AG10803 (cell line): ENCODE data around the gene GDF7.

ENCODE experiments used
- DNase-seq: peaks from one replicate; pipeline ENCODE4 v3.0.0; 2010; ENCODE audit warnings: low read depth
- H3K4me3 ChIP-seq: 2 replicates; pipeline ENCODE4 v1.5.1; 2011; ENCODE audit warnings: mild to moderate bottlenecking, low read length, control low read depth
- CTCF ChIP-seq: conservative IDR thresholded peaks from 2 replicates; pipeline ENCODE4 v1.5.1; 2011; ENCODE audit warnings: mild to moderate bottlenecking, low read length, control low read depth, inconsistent platforms

Gene GDF7

DNA sequence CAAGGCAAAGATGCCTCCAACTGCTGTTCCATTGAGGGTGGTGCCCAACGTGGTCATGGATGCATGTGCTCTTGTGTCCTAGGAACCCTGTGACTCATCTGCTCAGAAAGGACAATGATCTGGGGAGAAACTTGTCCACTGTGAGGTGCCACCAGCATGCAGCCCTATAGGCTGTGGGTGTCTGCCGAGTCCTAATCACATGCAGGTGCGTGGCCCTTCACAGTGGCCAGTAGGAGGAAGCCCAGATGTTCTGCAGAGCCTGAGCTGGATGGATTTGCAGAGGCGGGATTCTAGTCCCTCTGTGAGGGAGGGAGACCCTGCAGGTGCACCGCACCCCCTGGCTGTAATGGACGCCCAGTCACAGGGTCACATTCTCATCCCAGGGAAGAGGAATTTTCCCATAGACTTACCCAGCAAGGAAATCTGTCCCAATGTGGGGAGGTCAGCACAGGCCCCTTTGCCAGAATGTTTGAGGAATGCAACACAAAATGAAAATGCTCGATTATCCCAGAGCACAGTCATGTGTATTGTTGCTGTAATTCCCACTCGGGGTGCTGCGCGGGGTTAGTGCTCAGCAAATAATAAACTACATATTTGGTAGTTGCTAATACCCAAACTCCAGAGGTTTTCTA is 13.9 kb downstream of the GDF7 start:
- DNase-seq, result no peak
- H3K4me3 ChIP-seq, result no peak overlapping the region
- no peak for TF ChIP-seq CTCF

- TF ChIP-seq CTCF, result peak; percentile 54
- no peak overlapping the region for H3K4me3 ChIP-seq
- no peak for DNase-seq
Observed at GRCh38 chr2:20682167-20682920, 15.4 kb downstream of the GDF7 start.

DNA sequence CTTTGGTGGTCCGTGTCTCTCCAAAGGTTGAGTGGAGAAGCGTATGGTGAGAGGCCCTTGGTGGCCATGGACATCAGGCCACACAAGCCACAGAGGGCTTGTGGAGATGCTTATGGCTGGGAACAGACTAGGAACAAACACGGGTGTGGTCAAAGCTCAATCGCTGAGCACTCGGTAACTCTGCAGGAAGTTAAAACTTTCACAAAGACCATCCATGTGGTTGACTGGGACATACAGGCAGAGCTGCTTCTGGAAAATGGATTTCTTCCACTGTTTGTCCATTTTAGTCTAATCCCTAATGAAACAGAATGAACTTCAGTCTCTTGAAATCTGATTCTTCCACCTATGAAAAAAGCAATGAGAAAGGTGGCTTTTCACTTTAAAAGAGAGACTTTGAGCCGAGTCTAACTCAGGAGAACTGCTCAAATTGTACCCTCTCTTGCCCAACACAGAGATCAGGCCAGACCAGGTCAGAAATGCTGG is 17.7 kb downstream of the GDF7 start:
- TF ChIP-seq CTCF, result no peak
- no peak overlapping the region for H3K4me3 ChIP-seq
- DNase-seq, result no peak

GRCh38 chr2:20687260-20687832 is 20.4 kb downstream of the GDF7 start:
- TF ChIP-seq CTCF, result no peak
- DNase-seq, result no peak
- H3K4me3 ChIP-seq, result no peak overlapping the region

GRCh38 chr2:20689428-20690264 is 22.7 kb downstream of the GDF7 start:
- DNase-seq, result no peak
- no peak for TF ChIP-seq CTCF
- H3K4me3 ChIP-seq, result no peak overlapping the region

- no peak overlapping the region for H3K4me3 ChIP-seq
- DNase-seq, result no peak
- no peak for TF ChIP-seq CTCF
Observed at GRCh38 chr2:20691076-20691734, 24.3 kb downstream of the GDF7 start.
